Myocyte (in vitro differentiated cells): ENCODE measurements around the gene B3GAT3. TPM values are rescaled to one million over a fixed set of nuclear protein-coding genes. Genes with fewer than 3 reads are reported as not detected.
A peak's percentile ranks its signal among the peaks of the same experiment; 100 is the strongest.
"Not testable (repeated sequence)": the region's sequence is repeated elsewhere in the genome, so short reads cannot be mapped to it uniquely, and the experiment has no call there.

ENCODE experiments used
- DNase-seq: peaks from one replicate; pipeline ENCODE4 v3.0.0-alpha.2; 2012; ENCODE audit warnings: low read depth
- total RNA-seq: library from RNA; depleted of rRNA; stranded (reverse); fragments of >200 nt; gene quantifications from 2 replicates; pipeline ENCODE4 v1.2.3, GENCODE V29; 2014

Gene B3GAT3
- total RNA-seq, 1 donor from 2014 or later = 52.6 TPM

- no peak for DNase-seq
Observed at GRCh38 chr11:62604460-62605120, 17.2 kb downstream of the B3GAT3 start.

- DNase-seq = no peak
Observed at GRCh38 chr11:62603776-62604299, 17.9 kb downstream of the B3GAT3 start.

- DNase-seq = no peak
Observed at GRCh38 chr11:62603072-62603408, 18.7 kb downstream of the B3GAT3 start.

GRCh38 chr11:62602141-62603071, 19.4 kb downstream of the B3GAT3 start:
- DNase-seq = peak; percentile 44

GRCh38 chr11:62601372-62602140, 20.2 kb downstream of the B3GAT3 start, which contains the start of gene MTA2:
MTA2 (minus strand) TSS chr11:62601865; CDS start chr11:62601450, 415 bp downstream.
- DNase-seq = peak; percentile 97

GRCh38 chr11:62601122-62601371, 20.7 kb downstream of the B3GAT3 start:
- peak; percentile 36 for DNase-seq

GRCh38 chr11:62600367-62601121, 21.2 kb downstream of the B3GAT3 start:
- no peak for DNase-seq

GRCh38 chr11:62599901-62600300, 21.9 kb downstream of the B3GAT3 start:
- no peak for DNase-seq

- peak; percentile 97 for DNase-seq
Observed at GRCh38 chr11:62599069-62599696, 22.6 kb downstream of the B3GAT3 start.

GRCh38 chr11:62595124-62595523, 26.7 kb downstream of the B3GAT3 start:
- DNase-seq = no peak

GRCh38 chr11:62593434-62594044, 28.2 kb downstream of the B3GAT3 start:
- DNase-seq = peak; percentile 76

GRCh38 chr11:62592989-62593421, 28.8 kb downstream of the B3GAT3 start:
- no peak for DNase-seq

GRCh38 chr11:62592146-62592815, 29.5 kb downstream of the B3GAT3 start:
- no peak for DNase-seq

GRCh38 chr11:62591448-62592145, 30.2 kb downstream of the B3GAT3 start, which contains the start of gene TUT1:
TUT1 (minus strand) TSS chr11:62591523; CDS start chr11:62591485, 38 bp downstream.
- DNase-seq = peak; percentile 99

GRCh38 chr11:62588966-62589637, 32.7 kb downstream of the B3GAT3 start:
- DNase-seq = no peak

GRCh38 chr11:62585356-62585755, 36.4 kb downstream of the B3GAT3 start:
- not testable (repeated sequence) for DNase-seq

- DNase-seq = not testable (repeated sequence)
Observed at GRCh38 chr11:62581735-62582134, 40.1 kb downstream of the B3GAT3 start.
